Activated B cell treated with CpG ODN at 0.5 μM for 24 hours (primary cell): ENCODE data around the gene MPC1. TPM values are rescaled to one million over a fixed set of nuclear protein-coding genes. Genes with fewer than 3 reads are reported as not detected.

ENCODE experiments used
- ATAC-seq: fragments of 200-7000 bp; cut with Tn5 transposase; one replicate; pipeline ENCODE4 v1.10.0; 2021; ENCODE audit warnings: low read depth, mild to moderate bottlenecking, moderate library complexity
- CTCF ChIA-PET: fragments of 350-600 bp; sonication (Branson Sonifier 250); formaldehyde crosslinking; loops from one replicate; lab custom pipeline; 2021; ENCODE audit warnings: antibody characterized with exemption; lab: Charles Lee
- POLR2A ChIA-PET: fragments of 350-600 bp; sonication (Branson Sonifier 250); formaldehyde crosslinking; loops from one replicate; lab custom pipeline; 2021; ENCODE audit warnings: antibody characterized with exemption; lab: Charles Lee
- DNase-seq: peaks from one replicate; pipeline ENCODE4 v3.0.0; 2022
- H3K27ac Mint-ChIP-seq: one replicate; pipeline ENCODE4 v1.8.0; 2020; ENCODE audit warnings: mixed read lengths
- H3K27me3 Mint-ChIP-seq: one replicate; pipeline ENCODE4 v1.8.0; 2021; ENCODE audit warnings: mixed read lengths
- H3K36me3 Mint-ChIP-seq: one replicate; pipeline ENCODE4 v1.8.0; 2021; ENCODE audit warnings: low read depth, mixed read lengths
- H3K4me1 Mint-ChIP-seq: one replicate; pipeline ENCODE4 v1.8.0; 2021; ENCODE audit warnings: mixed read lengths
- H3K4me3 Mint-ChIP-seq: one replicate; pipeline ENCODE4 v1.8.0; 2020; ENCODE audit warnings: mild to moderate bottlenecking, mixed read lengths
- H3K9me3 Mint-ChIP-seq: one replicate; pipeline ENCODE4 v1.8.0; 2020; ENCODE audit warnings: mixed read lengths
- intact Hi-C: fragments of 100-400 bp; cut with micrococcal nuclease; formaldehyde crosslinking; loops from one replicate; pipeline ENCODE4 v1.15.1; 2024
- total RNA-seq: library from RNA; stranded (reverse); gene quantifications from 2 replicates; pipeline ENCODE4 v1.2.3, GENCODE V29; 2022
- TF ChIP-seq, protein P1 (sequence below): fragments of 200-600 bp; IDR thresholded peaks from one replicate; pipeline ENCODE4 v1.8.0; 2022; ENCODE audit warnings: antibody characterized with exemption, mild to moderate bottlenecking

The MPC1 gene
- total RNA-seq, 1 donor from 2014 or later = 17.3 TPM

DNA sequence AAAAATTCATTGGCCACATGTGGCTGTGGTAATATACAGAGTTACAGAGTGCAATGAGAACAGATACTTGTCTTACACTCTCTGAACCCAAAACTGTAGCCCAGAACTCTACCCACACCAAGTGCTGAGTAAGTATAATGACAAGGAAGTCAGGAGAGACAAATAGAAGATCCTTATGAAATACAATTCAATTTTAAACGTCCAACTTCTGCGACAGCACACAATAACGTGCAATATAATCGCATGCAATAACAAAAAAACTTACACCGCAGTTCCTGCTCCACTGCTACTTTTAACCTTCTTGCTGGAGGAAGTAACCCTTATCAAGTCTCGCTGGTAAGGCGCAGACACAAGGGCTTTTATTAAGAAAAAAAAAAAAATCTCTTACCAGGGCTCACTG is 41.3 kb downstream of the MPC1 start:
- H3K9me3 Mint-ChIP-seq = no peaks in the 10 kb centered on the region
- H3K27me3 Mint-ChIP-seq = no peaks in the 10 kb centered on the region
- TF ChIP-seq, protein P1, sequence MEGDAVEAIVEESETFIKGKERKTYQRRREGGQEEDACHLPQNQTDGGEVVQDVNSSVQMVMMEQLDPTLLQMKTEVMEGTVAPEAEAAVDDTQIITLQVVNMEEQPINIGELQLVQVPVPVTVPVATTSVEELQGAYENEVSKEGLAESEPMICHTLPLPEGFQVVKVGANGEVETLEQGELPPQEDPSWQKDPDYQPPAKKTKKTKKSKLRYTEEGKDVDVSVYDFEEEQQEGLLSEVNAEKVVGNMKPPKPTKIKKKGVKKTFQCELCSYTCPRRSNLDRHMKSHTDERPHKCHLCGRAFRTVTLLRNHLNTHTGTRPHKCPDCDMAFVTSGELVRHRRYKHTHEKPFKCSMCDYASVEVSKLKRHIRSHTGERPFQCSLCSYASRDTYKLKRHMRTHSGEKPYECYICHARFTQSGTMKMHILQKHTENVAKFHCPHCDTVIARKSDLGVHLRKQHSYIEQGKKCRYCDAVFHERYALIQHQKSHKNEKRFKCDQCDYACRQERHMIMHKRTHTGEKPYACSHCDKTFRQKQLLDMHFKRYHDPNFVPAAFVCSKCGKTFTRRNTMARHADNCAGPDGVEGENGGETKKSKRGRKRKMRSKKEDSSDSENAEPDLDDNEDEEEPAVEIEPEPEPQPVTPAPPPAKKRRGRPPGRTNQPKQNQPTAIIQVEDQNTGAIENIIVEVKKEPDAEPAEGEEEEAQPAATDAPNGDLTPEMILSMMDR = no peak
- peaks cover 7% of the 10 kb centered on the region for H3K36me3 Mint-ChIP-seq
- DNase-seq (no peak), ATAC-seq (peak; percentile 12)
- peaks cover 16% of the 10 kb centered on the region for H3K4me1 Mint-ChIP-seq
- CTCF ChIA-PET = interaction anchor here (0.6 to 3.2 kb wide), 3 partner anchors 22 to 873 kb away, joined by 3 to 16 read pairs (median 4); no protein-coding TSS in a partner anchor
- intact Hi-C loops = loop anchor here (1.0 to 10.0 kb wide), 5 partner anchors 8 to 813 kb away; partner anchors contain the start of genes CEP43, GPR31 and RPS6KA2
- POLR2A ChIA-PET = interaction anchor here (0.7 to 4.6 kb wide), 8 partner anchors 8 to 753 kb away, joined by 3 to 33 read pairs (median 8); no protein-coding TSS in a partner anchor
- peak overlapping the region; percentile 92 for H3K4me3 Mint-ChIP-seq
- peak overlapping the region; percentile 89 for H3K27ac Mint-ChIP-seq

- ATAC-seq (no peak), DNase-seq (no peak)
- Mint-ChIP-seq H3K36me3 (peaks cover 9% of the 10 kb centered on the region), H3K4me1 (peaks cover 13% of the 10 kb centered on the region), H3K9me3 (no peaks in the 10 kb centered on the region), H3K27ac (no peak overlapping the region), H3K4me3 (no peak overlapping the region), H3K27me3 (no peaks in the 10 kb centered on the region)
- intact Hi-C loops = no loop called here
- ChIA-PET CTCF (no interaction called here), POLR2A (interaction anchor here (0.6 kb wide), 1 partner anchor 25 kb away, joined by 5 read pairs; no protein-coding TSS in a partner anchor)
- TF ChIP-seq, protein P1 = no peak
These were observed 43.9 kb downstream of the MPC1 start for GRCh38 chr6:166338854-166339253.

GRCh38 chr6:166336847-166337246 is 45.9 kb downstream of the MPC1 start:
- ChIA-PET POLR2A (no interaction called here), CTCF (interaction anchor here (1.2 kb wide), 2 partner anchors 45 to 61 kb away, joined by 4 to 6 read pairs; no protein-coding TSS in a partner anchor)
- H3K27ac Mint-ChIP-seq = peak overlapping the region; percentile 79
- no peak overlapping the region for H3K4me3 Mint-ChIP-seq
- peaks cover 21% of the 10 kb centered on the region for H3K36me3 Mint-ChIP-seq
- intact Hi-C loops = no loop called here
- TF ChIP-seq, protein P1 = no peak
- H3K4me1 Mint-ChIP-seq = peaks cover 6% of the 10 kb centered on the region
- no peak for ATAC-seq
- no peaks in the 10 kb centered on the region for H3K27me3 Mint-ChIP-seq
- no peak for DNase-seq
- no peaks in the 10 kb centered on the region for H3K9me3 Mint-ChIP-seq

DNA sequence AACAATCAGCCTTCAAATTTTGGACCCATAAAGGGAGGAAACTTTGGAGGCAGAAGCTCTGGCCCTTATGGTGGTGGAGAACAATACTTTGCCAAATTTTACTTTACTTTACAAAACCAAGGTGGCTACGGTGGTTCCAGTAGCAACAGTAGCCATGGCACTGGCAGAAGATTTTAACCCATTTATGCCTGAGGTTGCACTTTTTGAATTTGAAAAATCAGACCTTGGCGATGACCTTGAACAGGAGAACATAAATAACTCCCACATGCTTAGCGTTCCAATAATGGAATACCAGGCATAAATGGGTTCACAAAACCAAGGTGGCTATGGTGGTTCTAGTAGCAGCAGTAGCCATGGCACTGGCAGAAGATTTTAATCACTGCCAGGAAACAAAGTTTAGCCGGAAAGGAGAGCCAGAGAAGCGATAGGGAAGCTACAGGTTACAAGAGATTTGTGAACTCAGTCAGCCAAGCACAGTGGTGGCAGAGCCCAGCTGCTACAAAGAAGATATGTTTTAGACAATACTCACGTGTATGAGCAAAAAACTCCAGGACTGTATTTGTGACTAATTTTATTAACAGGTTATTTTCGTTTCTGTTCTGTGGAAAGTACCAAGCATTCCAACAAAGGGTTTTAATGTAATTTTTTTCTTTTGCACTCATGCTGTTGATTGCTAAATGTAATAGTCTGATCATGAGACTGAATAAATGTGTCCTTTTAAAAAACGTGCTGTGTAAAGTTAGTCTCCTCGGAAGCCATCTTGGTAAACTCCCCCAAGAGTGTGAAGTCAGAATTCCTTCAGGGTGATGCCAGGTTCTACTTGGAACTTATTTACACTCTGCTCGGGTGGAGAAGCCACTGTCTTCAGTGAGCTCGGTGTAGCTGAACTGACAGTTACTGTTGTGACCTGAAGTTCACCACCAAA is 47.1 kb downstream of the MPC1 start:
- peaks cover 5% of the 10 kb centered on the region for H3K4me1 Mint-ChIP-seq
- no peak for DNase-seq
- ATAC-seq = peak; percentile 66
- ChIA-PET POLR2A (interaction anchor here (0.6 to 1.3 kb wide), 3 partner anchors 22 to 291 kb away, joined by 3 to 7 read pairs (median 3); no protein-coding TSS in a partner anchor), CTCF (interaction anchor here (0.9 to 2.8 kb wide), 4 partner anchors 22 to 60 kb away, joined by 3 to 7 read pairs (median 5); no protein-coding TSS in a partner anchor)
- no peaks in the 10 kb centered on the region for H3K27me3 Mint-ChIP-seq
- peak overlapping the region; percentile 79 for H3K27ac Mint-ChIP-seq
- H3K36me3 Mint-ChIP-seq = peaks cover 21% of the 10 kb centered on the region
- H3K9me3 Mint-ChIP-seq = no peaks in the 10 kb centered on the region
- H3K4me3 Mint-ChIP-seq = peak overlapping the region; percentile 61
- TF ChIP-seq, protein P1 = no peak
- intact Hi-C loops = no loop called here

DNA sequence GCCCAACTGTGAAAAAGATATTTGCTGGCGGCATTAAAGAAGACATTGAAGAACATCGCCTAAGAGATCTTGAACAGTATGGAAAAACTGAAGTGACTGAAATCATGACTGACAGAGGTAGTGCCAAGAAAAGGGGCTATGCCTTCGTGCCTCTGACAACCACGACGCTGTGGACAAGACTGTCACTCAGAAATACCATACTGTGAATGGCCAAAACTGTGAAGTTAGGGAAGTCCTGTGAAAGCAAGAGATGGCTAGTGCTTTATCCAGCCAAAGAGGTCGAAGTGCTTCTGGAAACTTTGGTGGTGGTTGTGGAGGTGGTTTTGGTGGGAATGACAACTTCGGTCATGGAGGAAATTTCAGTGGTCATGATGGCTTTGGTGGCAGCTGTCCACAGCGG is 47.9 kb downstream of the MPC1 start:
- Mint-ChIP-seq H3K9me3 (no peaks in the 10 kb centered on the region), H3K4me1 (peaks cover 7% of the 10 kb centered on the region), H3K36me3 (peaks cover 23% of the 10 kb centered on the region), H3K4me3 (peak overlapping the region; percentile 29), H3K27me3 (no peaks in the 10 kb centered on the region), H3K27ac (peak overlapping the region; percentile 79)
- POLR2A ChIA-PET = no interaction called here
- TF ChIP-seq, protein P1 = no peak
- intact Hi-C loops = no loop called here
- no peak for DNase-seq
- no peak for ATAC-seq
- CTCF ChIA-PET = interaction anchor here (0.9 to 2.8 kb wide), 2 partner anchors 22 to 46 kb away, joined by 3 to 7 read pairs; no protein-coding TSS in a partner anchor
